PC-9 (cell line): ENCODE measurements around the gene HPGDS. TPM values are rescaled to one million over a fixed set of nuclear protein-coding genes. Genes with fewer than 3 reads are reported as not detected.
"Not testable (repeated sequence)": the region's sequence is repeated elsewhere in the genome, so short reads cannot be mapped to it uniquely, and the experiment has no call there.

Source experiments
- BruUV-seq: library from RNA; stranded (reverse); fragments of 400-500 nt; replicated peaks from 2 replicates; lab custom pipeline; 2021; lab: Mats Ljungman, UMichigan
- CTCF ChIA-PET: fragments of 300-600 bp; sonication (Branson Sonifier 250); formaldehyde crosslinking; loops from one replicate; lab custom pipeline; 2022; ENCODE audit warnings: antibody characterized with exemption; lab: Charles Lee
- POLR2A ChIA-PET: fragments of 300-600 bp; sonication (Branson Sonifier 250); formaldehyde crosslinking; loops from one replicate; lab custom pipeline; 2022; ENCODE audit warnings: antibody characterized with exemption; ENCODE audit not compliant: unreplicated experiment; lab: Charles Lee
- DNase-seq, 2 experiments: peaks; one replicate each; pipeline versions ENCODE4 v3.0.0 to v3.0.0-alpha.2; 2015 to 2022; ENCODE audit warnings: mixed read lengths in 1 of 2
- H2AFZ ChIP-seq: fragments of 200-600 bp; sonication (generic); 2 replicates; pipeline ENCODE4 v1.8.1; 2017; ENCODE audit warnings: antibody characterized with exemption
- H3F3A ChIP-seq: fragments of 200-600 bp; sonication (generic); 2 replicates; pipeline ENCODE4 v1.8.1; 2017; ENCODE audit warnings: antibody characterized with exemption, mild to moderate bottlenecking, low read depth; ENCODE audit not compliant: insufficient read depth
- H3K27ac ChIP-seq: fragments of 200-600 bp; sonication (generic); 2 replicates; pipeline ENCODE4 v1.6.1; 2016; ENCODE audit warnings: mixed run types
- H3K27me3 ChIP-seq: fragments of 200-600 bp; sonication (generic); 2 replicates; pipeline ENCODE4 v1.6.1; 2016; ENCODE audit warnings: low read depth, mixed run types; ENCODE audit not compliant: insufficient read depth
- H3K36me3 ChIP-seq: fragments of 200-600 bp; sonication (generic); 2 replicates; pipeline ENCODE4 v1.6.1; 2016; ENCODE audit warnings: low read depth, mixed run types
- H3K4me1 ChIP-seq: fragments of 200-600 bp; sonication (generic); replicated peaks from 2 replicates; pipeline ENCODE4 v1.6.1; 2016; ENCODE audit warnings: mixed run types; ENCODE audit not compliant: insufficient read depth
- H3K4me2 ChIP-seq: fragments of 200-600 bp; sonication (generic); 2 replicates; pipeline ENCODE4 v1.6.1; 2017; ENCODE audit warnings: mixed run types
- H3K4me3 ChIP-seq: fragments of 200-600 bp; sonication (generic); 2 replicates; pipeline ENCODE4 v1.6.1; 2016; ENCODE audit warnings: mixed run types
- H3K79me2 ChIP-seq: fragments of 200-600 bp; sonication (generic); 2 replicates; pipeline ENCODE4 v1.6.1; 2017; ENCODE audit warnings: low read depth, mixed run types
- H3K9me2 ChIP-seq: fragments of 200-600 bp; sonication (generic); 2 replicates; pipeline ENCODE4 v1.8.1; 2017; ENCODE audit warnings: mild to moderate bottlenecking; ENCODE audit not compliant: insufficient read depth
- H3K9me3 ChIP-seq: fragments of 200-600 bp; sonication (generic); 2 replicates; pipeline ENCODE4 v1.8.1; 2016; ENCODE audit warnings: low read depth; ENCODE audit not compliant: insufficient read depth
- H4K20me1 ChIP-seq: fragments of 200-600 bp; sonication (generic); 2 replicates; pipeline ENCODE4 v1.8.1; 2017; ENCODE audit not compliant: insufficient read depth
- CTCF ChIP-seq: fragments of 200-600 bp; sonication (generic); conservative IDR thresholded peaks from 2 replicates; pipeline ENCODE4 v1.6.1; 2017; ENCODE audit warnings: mixed run types, antibody characterized with exemption, mild to moderate bottlenecking, moderate library complexity
- EZH2 ChIP-seq: fragments of 200-600 bp; sonication (generic); IDR thresholded peaks from 2 replicates; pipeline ENCODE4 v1.8.0; 2017; ENCODE audit warnings: antibody characterized with exemption, low read depth
- intact Hi-C: fragments of 100-400 bp; cut with micrococcal nuclease; formaldehyde crosslinking; loops from one replicate; pipeline ENCODE4 v1.10.0; 2022; ENCODE audit not compliant: unreplicated experiment
- total RNA-seq: library from RNA; stranded (reverse); gene quantifications from 2 replicates; pipeline ENCODE4 v1.2.3, GENCODE V29; 2021

Gene HPGDS
- total RNA-seq, 1 experiment from 2014 or later, result not detected

- Histone ChIP-seq H2AFZ (no peak overlapping the region), H4K20me1 (no peaks in the 10 kb centered on the region), H3K9me3 (no peaks in the 10 kb centered on the region), H3K4me3 (no peak overlapping the region), H3K4me1 (no peaks in the 10 kb centered on the region), H3F3A (no peaks in the 10 kb centered on the region), H3K79me2 (no peaks in the 10 kb centered on the region), H3K27me3 (no peaks in the 10 kb centered on the region), H3K4me2 (no peak overlapping the region), H3K27ac (no peak overlapping the region), H3K9me2 (no peaks in the 10 kb centered on the region), H3K36me3 (no peaks in the 10 kb centered on the region)
- ChIA-PET CTCF (no interaction called here), POLR2A (no interaction called here)
- TF ChIP-seq EZH2 (no peak), CTCF (no peak)
- no TSS peak for BruUV-seq
- no peak for DNase-seq
- intact Hi-C loops, result no loop called here
Observed at GRCh38 chr4:94332983-94333590, 9.5 kb downstream of the HPGDS start.

GRCh38 chr4:94329933-94330332, 12.7 kb downstream of the HPGDS start:
- TF ChIP-seq CTCF, result no peak
- no peak for TF ChIP-seq EZH2
- no peak overlapping the region for H3K27ac ChIP-seq
- POLR2A ChIA-PET, result interaction anchor here (0.6 kb wide), 1 partner anchor 16 kb away, joined by 5 read pairs; no protein-coding TSS in a partner anchor
- no peaks in the 10 kb centered on the region for H3K4me1 ChIP-seq
- no peaks in the 10 kb centered on the region for H3K27me3 ChIP-seq
- no peaks in the 10 kb centered on the region for H3K79me2 ChIP-seq
- DNase-seq, result no peak
- no TSS peak for BruUV-seq
- no peaks in the 10 kb centered on the region for H3K36me3 ChIP-seq
- H3K9me2 ChIP-seq, result no peaks in the 10 kb centered on the region
- no peaks in the 10 kb centered on the region for H3F3A ChIP-seq
- H2AFZ ChIP-seq, result no peak overlapping the region
- no peak overlapping the region for H3K4me3 ChIP-seq
- H4K20me1 ChIP-seq, result no peaks in the 10 kb centered on the region
- intact Hi-C loops, result no loop called here
- CTCF ChIA-PET, result no interaction called here
- 0 out of 2 replicates have a peak, but pooled peaks cover 4% of the 10 kb centered on the region for H3K9me3 ChIP-seq
- H3K4me2 ChIP-seq, result no peak overlapping the region

GRCh38 chr4:94325835-94326234, 16.8 kb downstream of the HPGDS start:
- H3K27ac ChIP-seq, result no peak overlapping the region
- H2AFZ ChIP-seq, result no peak overlapping the region
- no peaks in the 10 kb centered on the region for H3K36me3 ChIP-seq
- no TSS peak for BruUV-seq
- no peak for DNase-seq
- no peak for TF ChIP-seq EZH2
- TF ChIP-seq CTCF, result no peak
- CTCF ChIA-PET, result no interaction called here
- no peaks in the 10 kb centered on the region for H3K27me3 ChIP-seq
- H3K9me2 ChIP-seq, result no peaks in the 10 kb centered on the region
- POLR2A ChIA-PET, result no interaction called here
- H3K4me2 ChIP-seq, result no peak overlapping the region
- H3K4me3 ChIP-seq, result no peak overlapping the region
- intact Hi-C loops, result no loop called here
- H4K20me1 ChIP-seq, result no peaks in the 10 kb centered on the region
- H3F3A ChIP-seq, result no peaks in the 10 kb centered on the region
- H3K9me3 ChIP-seq, result 0 out of 2 replicates have a peak, but pooled peaks cover 4% of the 10 kb centered on the region
- H3K79me2 ChIP-seq, result no peaks in the 10 kb centered on the region
- H3K4me1 ChIP-seq, result no peaks in the 10 kb centered on the region

- H3K9me2 ChIP-seq, H4K20me1 ChIP-seq, H3K9me3 ChIP-seq, H3K4me2 ChIP-seq, H2AFZ ChIP-seq, intact Hi-C loops, H3K27me3 ChIP-seq, H3F3A ChIP-seq, POLR2A ChIA-PET, H3K36me3 ChIP-seq, H3K79me2 ChIP-seq, DNase-seq, H3K27ac ChIP-seq, BruUV-seq, H3K4me3 ChIP-seq, H3K4me1 ChIP-seq, CTCF ChIA-PET: not testable (repeated sequence)
Observed at GRCh38 chr4:94319927-94320326, 22.7 kb downstream of the HPGDS start.
